Measurements from ENCODE around the gene ENTPD6. TPM values are rescaled to one million over a fixed set of nuclear protein-coding genes. Genes with fewer than 3 reads are reported as not detected.

ENTPD6 gene
- polyA plus RNA-seq, 3 donors = 36.2 to 120 (median 47.0) TPM

DNA sequence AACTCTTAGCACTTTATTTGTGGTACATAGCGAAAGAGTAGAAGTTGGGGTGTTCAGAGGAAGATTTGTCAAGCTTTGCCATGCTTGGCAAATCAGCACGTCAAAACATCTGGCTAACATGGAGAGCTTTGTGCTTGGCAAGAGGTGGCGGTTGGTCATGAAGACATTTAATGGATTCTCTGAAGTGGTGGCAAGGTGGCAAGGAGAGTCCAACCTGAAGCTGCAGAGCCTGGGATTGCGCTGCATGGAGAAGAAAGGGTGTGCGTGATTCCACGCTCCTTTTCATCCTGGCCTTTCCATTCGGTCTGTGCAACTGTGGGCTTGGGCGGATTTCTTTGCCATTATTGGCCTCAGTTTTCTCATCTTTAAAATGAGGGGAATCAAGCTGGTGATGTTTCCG lies 55.5 kb downstream of the ENTPD6 start:
- TF ChIP-seq, protein P1, sequence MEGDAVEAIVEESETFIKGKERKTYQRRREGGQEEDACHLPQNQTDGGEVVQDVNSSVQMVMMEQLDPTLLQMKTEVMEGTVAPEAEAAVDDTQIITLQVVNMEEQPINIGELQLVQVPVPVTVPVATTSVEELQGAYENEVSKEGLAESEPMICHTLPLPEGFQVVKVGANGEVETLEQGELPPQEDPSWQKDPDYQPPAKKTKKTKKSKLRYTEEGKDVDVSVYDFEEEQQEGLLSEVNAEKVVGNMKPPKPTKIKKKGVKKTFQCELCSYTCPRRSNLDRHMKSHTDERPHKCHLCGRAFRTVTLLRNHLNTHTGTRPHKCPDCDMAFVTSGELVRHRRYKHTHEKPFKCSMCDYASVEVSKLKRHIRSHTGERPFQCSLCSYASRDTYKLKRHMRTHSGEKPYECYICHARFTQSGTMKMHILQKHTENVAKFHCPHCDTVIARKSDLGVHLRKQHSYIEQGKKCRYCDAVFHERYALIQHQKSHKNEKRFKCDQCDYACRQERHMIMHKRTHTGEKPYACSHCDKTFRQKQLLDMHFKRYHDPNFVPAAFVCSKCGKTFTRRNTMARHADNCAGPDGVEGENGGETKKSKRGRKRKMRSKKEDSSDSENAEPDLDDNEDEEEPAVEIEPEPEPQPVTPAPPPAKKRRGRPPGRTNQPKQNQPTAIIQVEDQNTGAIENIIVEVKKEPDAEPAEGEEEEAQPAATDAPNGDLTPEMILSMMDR (IDR thresholded peaks at IDR 0.05) = no peak
- WGBS (ENCODE audit: insufficient coverage) = 97% methylated on average over 6 of the region's 9 CpGs
- peaks cover 20 to 24% of the 10 kb centered on the region in 2 donors for H3K4me1 ChIP-seq (ENCODE audit: control insufficient read depth in 1 of 2, insufficient read depth in 2 of 2, low read length in 2 of 2)
- H3K9ac ChIP-seq (ENCODE audit: insufficient read depth, low read length, poor library complexity, severe bottlenecking) = no peak overlapping the region
- no peak overlapping the region for H3K27ac ChIP-seq (ENCODE audit: low read depth in 1 of 2, low read length in 2 of 2)
- peaks cover 70% of the 10 kb centered on the region for H4K20me1 ChIP-seq (ENCODE audit: insufficient read depth, low read length)
- no peak for DNase-seq
- H3K4me3 ChIP-seq (replicated peaks in 1 of 3; ENCODE audit: low read depth in 2 of 3, low read length in 3 of 3) = no peak overlapping the region
- peaks cover 50% of the 10 kb centered on the region for H3K4me1 Mint-ChIP-seq
- no peaks in the 10 kb centered on the region for H3K9me3 ChIP-seq (replicated peaks in 1 of 2; ENCODE audit: control insufficient read depth in 1 of 2, insufficient read depth in 1 of 2, low read length in 2 of 2)
- H2AFZ ChIP-seq (ENCODE audit: insufficient read depth, low read depth, low read length, poor library complexity, severe bottlenecking) = no peak overlapping the region
- H3K27me3 ChIP-seq (ENCODE audit: control insufficient read depth in 2 of 2, insufficient read depth in 2 of 2, low read length in 2 of 2) = peaks cover 0 to 2% of the 10 kb centered on the region in 2 donors
- H3K36me3 Mint-ChIP-seq = peaks cover 14 to 32% of the 10 kb centered on the region in 2 donors
- no peak overlapping the region for H3K4me3 Mint-ChIP-seq
- no peaks in the 10 kb centered on the region for H3K9me3 Mint-ChIP-seq
- no peak overlapping the region for H3K4me2 ChIP-seq (replicated peaks; ENCODE audit: extremely low read depth, low read length, poor library complexity, severe bottlenecking)
- no peak overlapping the region for H3K27ac Mint-ChIP-seq
- peaks cover 10% of the 10 kb centered on the region in 3 donors for H3K27me3 Mint-ChIP-seq (ENCODE audit: low read depth in 3 of 3)
- intact Hi-C loops (cut with micrococcal nuclease) = no loop called here
- peaks cover 5 to 31% of the 10 kb centered on the region in 2 donors for H3K36me3 ChIP-seq (replicated peaks in 1 of 2; ENCODE audit: control insufficient read depth in 1 of 2, insufficient read depth in 2 of 2, low read length in 2 of 2)
- H3K79me2 ChIP-seq (ENCODE audit: insufficient read depth, low read length) = peaks cover 72% of the 10 kb centered on the region

DNA sequence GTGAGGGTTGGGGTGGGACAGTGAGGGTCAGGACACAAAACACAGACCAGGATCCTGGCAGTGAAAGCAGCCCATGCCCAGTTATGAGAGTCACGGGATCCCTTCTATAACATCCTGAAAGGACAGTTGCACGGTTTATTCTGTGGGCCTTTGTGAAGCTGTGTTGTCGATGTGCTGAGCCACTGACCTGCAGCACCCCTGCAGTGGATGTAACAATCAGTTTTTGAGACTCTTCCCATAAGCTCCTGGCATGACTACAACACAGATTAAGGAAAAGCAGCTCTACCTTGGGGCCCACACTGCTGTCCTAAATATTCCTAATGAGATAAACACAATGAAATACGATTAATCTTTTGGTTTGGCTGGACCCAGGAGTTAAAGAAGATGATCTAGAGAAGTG lies 56.0 kb downstream of the ENTPD6 start:
- intact Hi-C loops (cut with micrococcal nuclease) = no loop called here
- H4K20me1 ChIP-seq (ENCODE audit: insufficient read depth, low read length) = peaks cover 76% of the 10 kb centered on the region

More for the DNA sequence above, 56.0 kb downstream of the ENTPD6 start:
- H3K4me1 Mint-ChIP-seq = peaks cover 52% of the 10 kb centered on the region
- Histone ChIP-seq H3K36me3 (replicated peaks in 1 of 2; ENCODE audit: control insufficient read depth in 1 of 2, insufficient read depth in 2 of 2, low read length in 2 of 2) (peaks cover 5 to 31% of the 10 kb centered on the region in 2 donors), H3K27me3 (ENCODE audit: control insufficient read depth in 2 of 2, insufficient read depth in 2 of 2, low read length in 2 of 2) (peaks cover 0 to 2% of the 10 kb centered on the region in 2 donors), H3K4me1 (ENCODE audit: control insufficient read depth in 1 of 2, insufficient read depth in 2 of 2, low read length in 2 of 2) (peaks cover 20 to 24% of the 10 kb centered on the region in 2 donors), H3K4me3 (replicated peaks in 1 of 3; ENCODE audit: low read depth in 2 of 3, low read length in 3 of 3) (no peak overlapping the region), H3K4me2 (replicated peaks; ENCODE audit: extremely low read depth, low read length, poor library complexity, severe bottlenecking) (no peak overlapping the region), H3K9me3 (replicated peaks in 1 of 2; ENCODE audit: control insufficient read depth in 1 of 2, insufficient read depth in 1 of 2, low read length in 2 of 2) (no peaks in the 10 kb centered on the region), H3K9ac (ENCODE audit: insufficient read depth, low read length, poor library complexity, severe bottlenecking) (no peak overlapping the region), H3K79me2 (ENCODE audit: insufficient read depth, low read length) (peaks cover 77% of the 10 kb centered on the region), H3K27ac (ENCODE audit: low read depth in 1 of 2, low read length in 2 of 2) (no peak overlapping the region), H2AFZ (ENCODE audit: insufficient read depth, low read depth, low read length, poor library complexity, severe bottlenecking) (no peak overlapping the region)
- H3K4me3 Mint-ChIP-seq = no peak overlapping the region
- peaks cover 5 to 10% (median 6%) of the 10 kb centered on the region in 3 donors for H3K27me3 Mint-ChIP-seq (ENCODE audit: low read depth in 3 of 3)
- peaks cover 14 to 37% of the 10 kb centered on the region in 2 donors for H3K36me3 Mint-ChIP-seq
- no peak for DNase-seq
- TF ChIP-seq, protein P1 (IDR thresholded peaks at IDR 0.05) = no peak
- WGBS (ENCODE audit: insufficient coverage) = 94% methylated on average over 3 of the region's 4 CpGs
- H3K27ac Mint-ChIP-seq = no peak overlapping the region
- no peaks in the 10 kb centered on the region for H3K9me3 Mint-ChIP-seq
